AG04449 (cell line): Measurements from ENCODE around the gene ALOX12B.

Experiments
- CTCF ChIA-PET: fragments of 350-600 bp; formaldehyde crosslinking; extraction: SDS; loops from one replicate; lab custom pipeline; 2021; ENCODE audit warnings: antibody characterized with exemption; lab: Yijun Ruan, JAX
- POLR2A ChIA-PET: fragments of 400-600, 350-600 bp; formaldehyde crosslinking; extraction: SDS; loops from one replicate; lab custom pipeline; 2020; ENCODE audit warnings: antibody characterized with exemption, inconsistent platforms; lab: Yijun Ruan, JAX
- DNase-seq: peaks from one replicate; pipeline ENCODE4 v3.0.0-alpha.2; 2010; ENCODE audit warnings: low read depth, low spot score
- H3K4me3 ChIP-seq: 2 replicates; pipeline ENCODE4 v1.5.1; 2011; ENCODE audit warnings: low read depth, mild to moderate bottlenecking, control low read depth, low read length
- CTCF ChIP-seq: IDR thresholded peaks from one replicate; pipeline ENCODE4 v1.5.1; 2011; ENCODE audit warnings: mild to moderate bottlenecking, moderate library complexity, low read length, control low read depth, inconsistent platforms; ENCODE audit not compliant: insufficient read depth; ENCODE audit errors: missing control alignments

The ALOX12B gene

GRCh38 chr17:8055851-8056231 is 31.7 kb downstream of the ALOX12B start:
- H3K4me3 ChIP-seq: no peak overlapping the region
- no peak for TF ChIP-seq CTCF
- CTCF ChIA-PET: interaction anchor here (1.0 to 12.4 kb wide), 15 partner anchors 10 to 245 kb away, joined by 3 to 233 read pairs (median 25); partner anchors contain the start of genes ALOX12B, ALOX15B, ALOXE3 and GUCY2D
- POLR2A ChIA-PET: interaction anchor here (0.8 kb wide), 1 partner anchor 117 kb away, joined by 3 read pairs; no protein-coding TSS in a partner anchor
- DNase-seq: no peak

- no peak overlapping the region for H3K4me3 ChIP-seq
- ChIA-PET POLR2A (no interaction called here), CTCF (interaction anchor here (0.6 to 2.1 kb wide), 2 partner anchors 64 to 531 kb away, joined by 4 to 10 read pairs; no protein-coding TSS in a partner anchor)
- DNase-seq: no peak
- TF ChIP-seq CTCF: no peak
These were observed 33.9 kb downstream of the ALOX12B start for GRCh38 chr17:8053600-8053999.

- no peak for DNase-seq
- H3K4me3 ChIP-seq: no peak overlapping the region
- TF ChIP-seq CTCF: no peak
- CTCF ChIA-PET: interaction anchor here (0.7 to 1.5 kb wide), 2 partner anchors 8 to 11 kb away, joined by 3 to 5 read pairs; no protein-coding TSS in a partner anchor
- POLR2A ChIA-PET: no interaction called here
These were observed 35.0 kb downstream of the ALOX12B start for GRCh38 chr17:8052256-8053252.

- no peak for TF ChIP-seq CTCF
- no peak overlapping the region for H3K4me3 ChIP-seq
- CTCF ChIA-PET: interaction anchor here (0.7 to 1.5 kb wide), 2 partner anchors 9 to 10 kb away, joined by 3 to 5 read pairs; no protein-coding TSS in a partner anchor
- POLR2A ChIA-PET: no interaction called here
- no peak for DNase-seq
These were observed 35.7 kb downstream of the ALOX12B start for GRCh38 chr17:8051831-8052230.

GRCh38 chr17:8048736-8049135 is 38.8 kb downstream of the ALOX12B start:
- TF ChIP-seq CTCF: no peak
- ChIA-PET CTCF (interaction anchor here (1.1 to 13.7 kb wide), 5 partner anchors 10 to 136 kb away, joined by 4 to 155 read pairs (median 11); no protein-coding TSS in a partner anchor), POLR2A (no interaction called here)
- no peak overlapping the region for H3K4me3 ChIP-seq
- DNase-seq: no peak

GRCh38 chr17:8048236-8048635 is 39.3 kb downstream of the ALOX12B start:
- ChIA-PET CTCF (interaction anchor here (1.0 to 13.7 kb wide), 5 partner anchors 11 to 135 kb away, joined by 3 to 155 read pairs (median 11); no protein-coding TSS in a partner anchor), POLR2A (no interaction called here)
- DNase-seq: no peak
- H3K4me3 ChIP-seq: no peak overlapping the region
- no peak for TF ChIP-seq CTCF
